HG03064 (cell line): ENCODE data around the gene DHX38.
A peak's percentile ranks its signal among the peaks of the same experiment; 100 is the strongest.

Experiments used
- ATAC-seq: cut with Tn5 transposase; IDR thresholded peaks from one replicate; pipeline ENCODE4 v1.9.1; 2021; ENCODE audit warnings: low read depth; ENCODE audit not compliant: unreplicated experiment

DHX38 gene

GRCh38 chr16:72083778-72084404 is 9.8 kb upstream of the DHX38 start:
- no peak for ATAC-seq

GRCh38 chr16:72084445-72084844 is 9.2 kb upstream of the DHX38 start:
- no peak for ATAC-seq

GRCh38 chr16:72085002-72085401 is 8.6 kb upstream of the DHX38 start:
- no peak for ATAC-seq

- no peak for ATAC-seq
Observed at GRCh38 chr16:72091217-72091616, 2.4 kb upstream of the DHX38 start.

DNA sequence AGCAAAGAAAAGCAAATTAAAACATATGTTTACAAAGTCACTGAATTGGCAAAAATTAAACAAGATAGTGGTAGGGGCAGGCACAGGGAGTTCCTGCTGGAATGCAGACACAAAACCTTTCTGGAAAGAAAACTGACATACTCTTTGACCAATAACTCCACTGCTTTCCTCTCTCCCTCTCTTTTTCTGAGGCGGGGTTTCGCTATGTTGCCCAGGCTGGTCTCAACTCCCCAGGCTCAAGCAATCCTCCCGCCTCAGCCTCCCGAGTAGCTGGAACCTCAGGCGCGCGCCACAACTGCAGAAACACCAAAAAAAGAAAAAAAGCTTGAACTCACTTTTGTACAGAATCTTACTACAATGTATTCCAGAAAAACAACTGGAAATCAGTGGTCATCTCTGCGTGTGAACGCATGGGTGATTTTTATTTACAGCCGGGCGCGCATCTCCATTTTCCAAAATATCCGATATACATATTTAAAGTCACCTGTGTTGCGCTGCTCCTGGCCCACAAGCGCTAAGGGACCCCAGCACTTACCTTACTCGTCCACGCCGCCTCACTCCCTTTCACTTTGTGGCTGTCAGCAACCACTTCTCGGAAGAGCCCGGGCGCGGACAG is 707 bp upstream of the DHX38 start:
- ATAC-seq, result peak; percentile 18

GRCh38 chr16:72094266-72094610 is 591 bp downstream of the DHX38 start:
- ATAC-seq, result no peak

DNA sequence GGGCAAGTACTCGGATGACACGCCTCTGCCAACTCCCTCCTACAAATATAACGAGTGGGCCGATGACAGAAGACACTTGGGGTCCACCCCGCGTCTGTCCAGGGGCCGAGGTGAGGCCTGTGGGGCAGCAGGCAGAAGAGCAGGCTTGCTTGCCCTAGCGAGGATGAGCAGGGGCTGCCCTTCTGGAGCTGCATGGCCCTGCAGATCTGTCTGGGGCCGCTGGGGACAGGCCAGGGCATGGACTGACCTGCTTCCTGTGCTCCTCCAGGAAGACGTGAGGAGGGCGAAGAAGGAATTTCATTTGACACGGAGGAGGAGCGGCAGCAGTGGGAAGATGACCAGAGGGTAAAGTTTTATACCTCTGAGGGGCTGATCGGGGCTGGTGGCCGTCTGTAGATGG is 5.3 kb downstream of the DHX38 start:
- ATAC-seq, result no peak

GRCh38 chr16:72099377-72099818 is 5.8 kb downstream of the DHX38 start:
- no peak for ATAC-seq

DNA sequence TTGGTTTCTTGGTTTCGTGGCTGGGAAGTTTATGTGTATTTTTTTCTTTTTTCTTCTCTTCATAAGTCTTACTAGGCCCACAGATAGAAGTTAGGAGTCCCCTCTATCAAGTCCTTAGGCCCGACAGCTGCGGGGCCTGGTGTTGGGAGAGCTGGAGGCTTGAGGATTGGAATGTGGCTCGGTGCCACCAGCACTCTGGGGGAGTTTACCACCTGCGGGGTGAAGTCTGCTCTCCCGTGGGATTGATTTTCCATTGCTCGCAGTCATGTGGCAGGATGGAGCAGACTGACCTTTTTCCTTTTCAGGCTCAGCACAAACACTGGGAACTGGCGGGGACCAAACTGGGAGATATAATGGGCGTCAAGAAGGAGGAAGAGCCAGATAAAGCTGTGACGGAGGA is 7.5 kb downstream of the DHX38 start:
- ATAC-seq, result no peak

- no peak for ATAC-seq
Observed at GRCh38 chr16:72104905-72105304, 11.3 kb downstream of the DHX38 start.

GRCh38 chr16:72105978-72106377 is 12.3 kb downstream of the DHX38 start:
- no peak for ATAC-seq

DNA sequence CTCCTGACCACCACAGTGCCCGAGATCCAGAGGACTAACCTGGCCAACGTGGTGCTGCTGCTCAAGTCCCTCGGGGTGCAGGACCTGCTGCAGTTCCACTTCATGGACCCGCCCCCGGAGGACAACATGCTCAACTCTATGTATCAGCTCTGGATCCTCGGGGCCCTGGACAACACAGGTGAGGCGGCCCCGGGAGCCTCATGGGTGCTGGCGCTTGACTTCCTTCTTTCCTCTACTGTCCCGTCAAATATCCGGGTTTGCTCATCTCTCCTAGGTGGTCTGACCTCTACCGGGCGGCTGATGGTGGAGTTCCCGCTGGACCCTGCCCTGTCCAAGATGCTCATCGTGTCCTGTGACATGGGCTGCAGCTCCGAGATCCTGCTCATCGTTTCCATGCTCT is 13.7 kb downstream of the DHX38 start:
- no peak for ATAC-seq

GRCh38 chr16:72108353-72109102 is 14.9 kb downstream of the DHX38 start:
- no peak for ATAC-seq

GRCh38 chr16:72109300-72109699 is 15.7 kb downstream of the DHX38 start:
- no peak for ATAC-seq

DNA sequence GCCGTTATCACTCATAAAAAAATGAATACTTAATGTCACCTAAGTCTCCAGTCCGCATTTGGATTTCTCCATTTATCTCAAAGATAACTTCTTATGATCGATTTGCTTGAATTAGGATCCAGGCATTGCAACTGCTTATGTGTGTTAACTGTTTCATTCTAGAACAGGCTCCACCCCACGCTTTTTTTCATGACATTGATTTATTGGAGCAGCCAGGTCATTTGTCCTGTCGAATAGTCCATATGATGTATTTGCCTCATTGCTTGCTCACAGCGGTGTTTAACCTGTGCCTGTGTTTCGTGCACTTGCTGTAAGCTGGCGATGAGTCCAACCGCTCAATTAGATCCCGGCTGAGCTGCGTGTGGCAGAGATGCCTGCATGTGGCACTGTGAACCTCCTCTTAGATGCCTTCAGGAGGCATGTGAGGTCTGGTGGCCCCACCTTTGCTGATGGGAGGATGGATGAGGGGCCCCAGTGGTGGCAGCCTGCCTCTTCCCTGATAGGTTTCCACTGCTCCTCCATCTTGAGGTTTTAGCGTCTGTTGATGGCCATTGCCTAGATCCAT is 16.4 kb downstream of the DHX38 start:
- ATAC-seq, result no peak

DNA sequence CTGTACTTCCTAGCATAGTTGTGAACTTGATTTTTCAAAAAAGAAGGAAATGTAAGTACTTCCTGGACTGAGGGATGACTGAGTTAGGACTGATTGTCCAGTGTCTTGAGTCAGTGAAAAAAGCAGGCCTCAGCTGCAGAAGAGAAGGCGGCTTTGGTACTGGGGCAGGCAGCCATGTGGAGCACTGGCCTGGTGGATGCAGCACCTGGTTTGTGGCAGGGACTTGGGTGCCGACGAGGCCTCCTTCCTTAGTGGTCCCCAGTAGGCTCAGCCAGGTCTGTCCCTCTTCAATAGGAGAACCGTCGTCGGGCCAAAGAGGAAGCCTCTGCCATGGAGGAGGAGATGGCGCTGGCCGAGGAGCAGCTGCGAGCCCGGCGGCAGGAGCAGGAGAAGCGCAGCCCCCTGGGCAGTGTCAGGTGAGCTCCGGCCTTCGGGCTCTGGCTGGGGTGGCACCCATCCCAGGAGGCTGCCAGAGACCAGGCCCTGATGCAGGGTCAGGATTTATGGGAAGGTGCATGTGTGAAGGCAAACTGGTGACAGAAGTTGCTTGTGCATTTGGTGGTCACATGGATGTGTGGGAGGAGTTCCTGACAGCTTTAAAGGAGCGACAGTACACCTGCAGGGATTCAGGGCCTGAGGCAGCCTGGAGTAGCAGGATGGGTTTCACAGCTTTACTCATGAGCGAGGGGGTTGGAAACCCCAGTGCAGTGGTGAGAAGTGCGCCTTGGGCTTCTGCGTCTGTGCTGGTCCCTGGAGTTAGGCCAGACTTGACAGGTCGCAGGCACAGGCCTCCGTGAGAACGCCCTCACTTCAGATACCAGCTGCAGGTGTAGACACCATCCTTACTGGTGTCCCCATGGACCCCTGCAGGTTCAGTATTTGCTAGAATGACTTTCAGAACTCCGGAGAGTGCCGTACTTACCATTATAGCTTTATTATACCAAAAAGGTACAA is 17.3 kb downstream of the DHX38 start:
- no peak for ATAC-seq

- no peak for ATAC-seq
Observed at GRCh38 chr16:72111657-72112451, 18.2 kb downstream of the DHX38 start.

GRCh38 chr16:72112452-72112792 is 18.8 kb downstream of the DHX38 start:
- no peak for ATAC-seq

GRCh38 chr16:72112906-72113615 is 19.4 kb downstream of the DHX38 start:
- ATAC-seq, result no peak
